Endometrial microvascular endothelial cells (primary cell): Measurements from ENCODE around the gene TBX15. TPM values are rescaled to one million over a fixed set of nuclear protein-coding genes. Genes with fewer than 3 reads are reported as not detected.

Experiments used
- in situ Hi-C: cut with HindIII; loops from 2 replicates; pipeline ENCODE4 v1.10.0; 2017; ENCODE audit warnings: low sequenced_read_pairs, low pct_unique_long_range_greater_than_20kb; ENCODE audit errors: inconsistent ontology term
- total RNA-seq: library from RNA; depleted of rRNA; stranded (reverse); fragments of >200 nt; gene quantifications from one replicate; pipeline ENCODE4 v1.2.3, GENCODE V29; 2015; ENCODE audit errors: inconsistent ontology term

Gene TBX15
- not detected for total RNA-seq

GRCh38 chr1:118988186-118989005 lies at the start of gene TBX15:
Gene TBX15, minus strand, starts transcription at chr1:118988343. Its CDS starts 548 bp downstream, at chr1:118987795.
- in situ Hi-C loops: no loop called here

GRCh38 chr1:119034359-119034758 lies 46.2 kb upstream of the TBX15 start:
- in situ Hi-C loops: no loop called here

- in situ Hi-C loops: no loop called here
Measured at GRCh38 chr1:119032986-119033385, 44.8 kb upstream of the TBX15 start.

- in situ Hi-C loops: no loop called here
Measured at GRCh38 chr1:119027759-119028158, 39.6 kb upstream of the TBX15 start.

GRCh38 chr1:119026956-119027355 lies 38.8 kb upstream of the TBX15 start:
- in situ Hi-C loops: no loop called here

- in situ Hi-C loops: no loop called here
Measured at GRCh38 chr1:119015547-119015946, 27.4 kb upstream of the TBX15 start.

GRCh38 chr1:119012383-119012782 lies 24.2 kb upstream of the TBX15 start:
- in situ Hi-C loops: no loop called here

- in situ Hi-C loops: no loop called here
Measured at GRCh38 chr1:119011706-119012105, 23.6 kb upstream of the TBX15 start.

- in situ Hi-C loops: no loop called here
Measured at GRCh38 chr1:119011116-119011515, 23.0 kb upstream of the TBX15 start.

GRCh38 chr1:119010201-119010600 lies 22.1 kb upstream of the TBX15 start:
- in situ Hi-C loops: no loop called here

- in situ Hi-C loops: no loop called here
Measured at GRCh38 chr1:119009312-119009655, 21.1 kb upstream of the TBX15 start.

GRCh38 chr1:119008483-119009311 lies 20.6 kb upstream of the TBX15 start:
- in situ Hi-C loops: no loop called here

GRCh38 chr1:119007670-119008482 lies 19.7 kb upstream of the TBX15 start:
- in situ Hi-C loops: no loop called here

GRCh38 chr1:119007339-119007669 lies 19.2 kb upstream of the TBX15 start:
- in situ Hi-C loops: no loop called here

- in situ Hi-C loops: no loop called here
Measured at GRCh38 chr1:119006406-119007279, 18.5 kb upstream of the TBX15 start.

- in situ Hi-C loops: no loop called here
Measured at GRCh38 chr1:119005724-119006405, 17.7 kb upstream of the TBX15 start.

- in situ Hi-C loops: no loop called here
Measured at GRCh38 chr1:119004781-119005180, 16.6 kb upstream of the TBX15 start.

- in situ Hi-C loops: no loop called here
Measured at GRCh38 chr1:119004129-119004527, 16.0 kb upstream of the TBX15 start.
